ENCODE measurements around the gene SLC25A51. TPM values are rescaled to one million over a fixed set of nuclear protein-coding genes. Genes with fewer than 3 reads are reported as not detected.

Gene SLC25A51
- total and polyA plus RNA-seq, 2 donors (not counting 3 experiments of a cell fraction or from before 2014, with no cell fraction given), result 15.4 to 36.2 TPM

DNA sequence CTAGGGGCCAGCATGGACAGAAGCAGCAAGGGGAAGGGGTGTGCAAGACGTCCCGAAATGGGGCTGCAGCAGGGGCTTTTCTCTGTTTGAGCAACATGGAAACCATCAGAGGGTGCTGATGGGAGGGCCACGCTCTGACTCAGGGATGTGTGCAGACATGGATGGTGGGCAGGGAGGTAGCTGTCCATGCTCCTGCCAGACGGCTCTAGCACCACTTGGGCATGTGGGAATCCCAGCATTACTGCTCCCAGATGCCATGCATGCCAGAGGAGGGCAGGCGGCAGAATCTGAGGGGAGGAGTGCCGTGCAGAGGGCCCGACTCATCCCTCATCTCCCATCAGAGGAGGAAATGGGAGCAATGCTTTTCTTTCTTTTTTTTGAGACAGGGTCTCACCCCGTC lies 45.6 kb upstream of the SLC25A51 start:
- Histone ChIP-seq H3K27ac (ENCODE audit: insufficient read depth, low read depth, low read length) (no peak overlapping the region), H3K4me3 (replicated peaks in 1 of 3; ENCODE audit: insufficient read depth in 1 of 3, low read depth in 1 of 3, low read length in 3 of 3) (no peak overlapping the region), H3K9ac (replicated peaks; ENCODE audit: extremely low read depth, insufficient read depth, low read length) (no peak overlapping the region), H3K4me1 (ENCODE audit: control insufficient read depth, extremely low read depth, insufficient read depth, low read length) (peaks cover 18% of the 10 kb centered on the region), H3K4me2 (ENCODE audit: insufficient read depth, low read length) (no peak overlapping the region), H2AFZ (ENCODE audit: low read depth, low read length) (no peak overlapping the region), H3K79me2 (ENCODE audit: control insufficient read depth, insufficient read depth, low read length) (no peaks in the 10 kb centered on the region), H3K9me3 (replicated peaks; ENCODE audit: control insufficient read depth, insufficient read depth, low read length) (no peaks in the 10 kb centered on the region), H3K9me1 (replicated peaks; ENCODE audit: control insufficient read depth, extremely low read depth, insufficient read depth, low read length) (no peaks in the 10 kb centered on the region), H3K36me3 (ENCODE audit: control insufficient read depth in 2 of 2, extremely low read depth in 1 of 2, insufficient read depth in 2 of 2, low read length in 2 of 2) (peaks cover 0 to 32% of the 10 kb centered on the region in 2 experiments), H4K20me1 (replicated peaks; ENCODE audit: control insufficient read depth, extremely low read depth, insufficient read depth, low read length) (no peaks in the 10 kb centered on the region), H3K27me3 (ENCODE audit: control insufficient read depth in 2 of 2, insufficient read depth in 2 of 2, low read length in 2 of 2) (no peaks in the 10 kb centered on the region)
- dilution Hi-C loops (cut with MboI; ENCODE audit: extremely low pct_ligation_motif_present, low sequenced_read_pairs), result no loop called here
- no TSS peak for BruUV-seq (replicated peaks)
- intact Hi-C loops (cut with micrococcal nuclease), result no loop called here
- DNase-seq (ENCODE audit: low read depth, low spot score), result no peak
- ChIA-PET POLR2A (no interaction called here), CTCF (interaction anchor here (0.7 to 1.3 kb wide), 3 partner anchors 17 to 210 kb away, joined by 3 read pairs; no protein-coding TSS in a partner anchor)
- no peak for FAIRE-seq
- TF ChIP-seq FOS (IDR thresholded peaks at IDR 0.05; ENCODE audit: borderline replicate concordance, insufficient read depth, low read length) (no peak), JUN (IDR thresholded peaks at IDR 0.05; ENCODE audit: borderline replicate concordance, insufficient read depth, insufficient read length, low read depth) (no peak), EZH2 (IDR thresholded peaks at IDR 0.05; ENCODE audit: borderline replicate concordance, low read depth, low read length, severe bottlenecking) (no peak), POLR2A (IDR thresholded peaks at IDR 0.05; ENCODE audit: low read depth, low read length) (no peak), POLR2AphosphoS5 (IDR thresholded peaks at IDR 0.05; ENCODE audit: insufficient read depth, low read depth, low read length) (no peak), GATA2 (IDR thresholded peaks at IDR 0.05; ENCODE audit: insufficient read depth, insufficient read length, low read depth, low read length) (no peak), CTCF (IDR thresholded peaks at IDR 0.05; ENCODE audit: extremely low read depth in 1 of 2, insufficient read depth in 1 of 2, low read depth in 1 of 2, low read length in 2 of 2) (no peak), MYC (IDR thresholded peaks at IDR 0.05; ENCODE audit: low read depth, low read length) (no peak)
- TF ChIP-seq, protein P1, sequence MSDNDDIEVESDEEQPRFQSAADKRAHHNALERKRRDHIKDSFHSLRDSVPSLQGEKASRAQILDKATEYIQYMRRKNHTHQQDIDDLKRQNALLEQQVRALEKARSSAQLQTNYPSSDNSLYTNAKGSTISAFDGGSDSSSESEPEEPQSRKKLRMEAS (IDR thresholded peaks at IDR 0.05; ENCODE audit: insufficient read depth, insufficient read length), result no peak
